Cardiac fibroblast (primary cell): ENCODE results near the gene CCL19.

Experiments
- DNase-seq, 2 donors: peaks; one replicate each; pipeline versions ENCODE4 v3.0.0 to v3.0.0-alpha.2; 2010; ENCODE audit warnings: low read depth in 2 of 2
- H3K4me3 ChIP-seq, 2 donors: replicated peaks in 1 of 2; 1 replicate in 1 of 2; 2 replicates in 1 of 2; pipeline ENCODE4 v1.5.1; 2011; ENCODE audit warnings: low read depth in 2 of 2, low read length in 2 of 2, mild to moderate bottlenecking in 2 of 2, moderate library complexity in 1 of 2
- CTCF ChIP-seq: IDR thresholded peaks from one replicate; pipeline ENCODE4 v1.5.1; 2011; ENCODE audit warnings: low read depth, mild to moderate bottlenecking, low read length, inconsistent platforms

Gene CCL19

GRCh38 chr9:34663303-34663605 is 27.8 kb downstream of the CCL19 start:
- DNase-seq: no peak
- no peak overlapping the region for H3K4me3 ChIP-seq
- no peak for TF ChIP-seq CTCF

DNA sequence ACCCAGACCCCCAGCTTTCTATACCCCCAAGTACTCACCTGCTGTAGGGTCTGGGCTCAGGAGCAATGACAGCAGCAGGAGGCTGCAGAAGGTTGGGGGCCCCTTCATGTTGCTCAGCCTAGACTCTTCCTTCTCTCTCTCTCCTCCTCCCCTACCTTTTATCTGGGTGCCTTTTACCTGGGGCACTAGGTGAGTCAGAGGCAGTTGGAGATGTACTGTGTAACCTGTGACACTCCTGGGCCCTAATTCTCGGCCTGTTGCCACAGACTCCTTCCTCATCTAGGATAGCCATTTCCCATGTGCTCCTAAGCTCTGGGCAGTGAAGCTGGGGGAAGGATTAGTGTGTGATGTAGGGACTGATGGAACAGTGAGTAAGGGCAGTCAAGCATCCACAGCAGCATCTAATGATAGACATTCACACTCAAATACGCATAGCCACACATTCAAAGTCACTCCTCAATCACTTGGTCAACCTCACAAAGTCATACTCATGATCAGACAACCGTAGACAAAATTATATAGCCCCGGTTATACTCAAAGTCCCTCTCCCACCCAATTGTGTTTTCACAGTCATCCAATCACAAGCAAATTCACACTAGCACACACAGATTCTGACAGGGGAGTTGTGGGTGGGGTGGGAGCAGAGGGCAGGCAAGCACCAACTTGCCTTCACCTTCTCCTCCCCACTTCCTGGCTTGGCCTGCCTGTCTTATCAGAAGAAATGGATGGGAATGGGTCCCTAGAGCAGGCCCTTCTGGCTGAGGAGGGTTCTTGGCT is 28.4 kb downstream of the CCL19 start, which contains the start of gene CCL27:
Gene CCL27, minus strand, starts transcription at position 132 of the 777 bp plus-strand sequence. Its CDS starts 24 bp downstream, at position 108.
- H3K4me3 ChIP-seq: no peak within 1 kb of the TSS
- DNase-seq: no peak
- TF ChIP-seq CTCF: no peak

DNA sequence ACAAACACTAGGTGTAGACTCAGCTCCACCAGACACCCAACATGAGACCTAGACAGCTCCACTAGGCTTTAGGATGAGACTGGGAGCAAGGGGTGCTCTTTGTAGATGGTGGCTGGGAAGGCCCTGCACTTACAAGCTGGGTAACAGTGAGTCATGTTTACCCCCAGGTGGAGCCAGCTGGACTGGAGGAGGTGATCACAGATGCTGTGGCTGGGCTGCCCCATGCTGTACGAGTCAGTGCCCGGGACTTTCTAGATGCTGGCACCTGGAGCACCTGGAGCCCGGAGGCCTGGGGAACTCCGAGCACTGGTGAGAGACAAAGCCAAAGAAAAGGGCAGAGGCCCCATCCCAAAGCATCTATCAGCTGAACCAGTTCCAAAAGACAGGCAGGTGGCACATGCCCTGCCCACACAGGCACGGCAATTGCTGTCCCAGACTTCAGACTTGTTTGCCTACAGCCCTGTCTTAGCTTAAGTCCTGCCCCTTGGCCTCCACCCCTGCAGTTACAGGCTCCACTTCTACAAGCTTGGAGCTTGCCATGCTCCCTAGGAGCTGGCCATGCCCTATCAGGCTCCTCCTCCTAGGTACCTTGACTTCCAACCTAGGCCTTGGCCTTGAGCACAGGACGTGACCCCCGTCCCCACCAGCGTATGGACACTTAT is 31.4 kb downstream of the CCL19 start:
- DNase-seq: peak in 1 of 2 donors; percentile 22
- H3K4me3 ChIP-seq: no peak overlapping the region
- no peak for TF ChIP-seq CTCF

- H3K4me3 ChIP-seq: no peak overlapping the region
- no peak for TF ChIP-seq CTCF
- no peak for DNase-seq
These were observed 32.6 kb downstream of the CCL19 start for GRCh38 chr9:34658461-34658860.

DNA sequence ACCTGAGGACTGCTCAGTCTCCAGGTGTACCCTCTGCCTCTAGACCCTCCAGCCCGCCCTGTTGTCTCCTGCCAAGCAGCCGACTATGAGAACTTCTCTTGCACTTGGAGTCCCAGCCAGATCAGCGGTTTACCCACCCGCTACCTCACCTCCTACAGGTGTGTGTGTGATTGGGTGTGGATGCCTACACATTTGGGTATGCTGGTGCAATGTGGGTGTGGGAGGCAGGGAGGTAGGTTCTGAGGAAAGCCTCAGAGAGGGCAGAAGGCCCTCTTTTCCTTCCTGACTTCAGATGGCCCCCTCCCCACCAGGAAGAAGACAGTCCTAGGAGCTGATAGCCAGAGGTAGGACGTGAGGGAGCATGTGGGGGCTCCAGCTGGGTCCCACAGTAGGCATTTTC is 34.1 kb downstream of the CCL19 start:
- no peak for DNase-seq
- H3K4me3 ChIP-seq: no peak overlapping the region
- TF ChIP-seq CTCF: no peak

DNA sequence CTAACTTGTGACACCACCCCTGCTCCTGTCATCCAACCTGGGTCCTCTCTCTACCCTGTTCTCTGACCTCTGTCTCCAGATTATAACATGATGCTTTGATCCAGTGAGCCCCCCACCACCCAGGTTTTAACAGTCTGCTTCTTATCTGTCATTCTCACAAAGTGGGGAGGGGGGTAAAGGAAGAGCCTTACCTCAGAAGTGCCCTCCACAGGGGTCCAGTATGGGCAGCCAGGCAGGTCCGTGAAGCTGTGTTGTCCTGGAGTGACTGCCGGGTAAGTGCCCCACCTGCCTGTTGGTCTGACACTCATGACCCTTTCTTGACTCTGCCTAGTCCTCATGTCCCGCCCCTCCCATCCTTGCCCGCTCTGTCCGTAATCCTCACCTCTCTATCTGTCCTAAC is 35.7 kb downstream of the CCL19 start:
- no peak for DNase-seq
- no peak overlapping the region for H3K4me3 ChIP-seq
- no peak for TF ChIP-seq CTCF
